WTC11 (cell line): ENCODE results near the gene FGF18. TPM values are rescaled to one million over a fixed set of nuclear protein-coding genes. Genes with fewer than 3 reads are reported as not detected.

Experiments
- CREM ChIP-seq: sonication (generic); formaldehyde crosslinking; IDR thresholded peaks from 2 replicates; pipeline ENCODE4 v1.8.1; 2022; ENCODE audit warnings: mild to moderate bottlenecking, missing genetic modification reagents, moderate library complexity
- EMX1 ChIP-seq: fragments of 250-450 bp; sonication (Bioruptor Pico); IDR thresholded peaks from 2 replicates; pipeline ENCODE4 v1.8.0; 2021; ENCODE audit warnings: mild to moderate bottlenecking
- FOXJ3 ChIP-seq: sonication (generic); formaldehyde crosslinking; IDR thresholded peaks from 2 replicates; pipeline ENCODE4 v1.9.0; 2021; ENCODE audit warnings: missing genetic modification reagents, mild to moderate bottlenecking, borderline replicate concordance
- FOXK1 ChIP-seq: sonication (generic); formaldehyde crosslinking; IDR thresholded peaks from 2 replicates; pipeline ENCODE4 v1.8.0; 2022; ENCODE audit warnings: mild to moderate bottlenecking, moderate library complexity, missing genetic modification reagents
- JAZF1 ChIP-seq: fragments of 250-450 bp; sonication (Bioruptor Pico); IDR thresholded peaks from 2 replicates; pipeline ENCODE4 v1.9.0; 2021; ENCODE audit warnings: moderate library complexity, mild to moderate bottlenecking, inconsistent platforms
- KAT7 ChIP-seq: sonication (generic); formaldehyde crosslinking; IDR thresholded peaks from 2 replicates; pipeline ENCODE4 v1.8.1; 2023; ENCODE audit warnings: missing genetic modification reagents, mild to moderate bottlenecking, borderline replicate concordance
- NFE2L1 ChIP-seq: sonication (generic); formaldehyde crosslinking; IDR thresholded peaks from 2 replicates; pipeline ENCODE4 v1.8.1; 2023; ENCODE audit warnings: missing genetic modification reagents
- NR2C2 ChIP-seq: sonication (generic); formaldehyde crosslinking; IDR thresholded peaks from 2 replicates; pipeline ENCODE4 v1.8.0; 2022; ENCODE audit warnings: mild to moderate bottlenecking, missing genetic modification reagents
- NR3C1 ChIP-seq: sonication (generic); formaldehyde crosslinking; conservative IDR thresholded peaks from 2 replicates; pipeline ENCODE4 v1.8.1; 2023; ENCODE audit warnings: low read depth, mild to moderate bottlenecking, missing genetic modification reagents
- RORB ChIP-seq: fragments of 250-450 bp; sonication (Bioruptor Pico); IDR thresholded peaks from 2 replicates; pipeline ENCODE4 v1.9.0; 2021; ENCODE audit warnings: mild to moderate bottlenecking
- SMAD4 ChIP-seq: sonication (generic); formaldehyde crosslinking; IDR thresholded peaks from 2 replicates; pipeline ENCODE4 v1.8.0; 2022; ENCODE audit warnings: mild to moderate bottlenecking, missing genetic modification reagents
- SOX15 ChIP-seq: fragments of 250-450 bp; sonication (Bioruptor Pico); IDR thresholded peaks from 2 replicates; pipeline ENCODE4 v1.9.0; 2021; ENCODE audit warnings: mild to moderate bottlenecking
- ZNF138 ChIP-seq: sonication (generic); formaldehyde crosslinking; conservative IDR thresholded peaks from 2 replicates; pipeline ENCODE4 v1.8.1; 2022; ENCODE audit warnings: mild to moderate bottlenecking, moderate library complexity, missing genetic modification reagents
- ZNF219 ChIP-seq: sonication (generic); formaldehyde crosslinking; IDR thresholded peaks from 2 replicates; pipeline ENCODE4 v1.8.0; 2023; ENCODE audit warnings: missing genetic modification reagents, mild to moderate bottlenecking, borderline replicate concordance
- ZNF232 ChIP-seq: sonication (generic); formaldehyde crosslinking; IDR thresholded peaks from 2 replicates; pipeline ENCODE4 v1.8.0; 2022; ENCODE audit warnings: mild to moderate bottlenecking, missing genetic modification reagents
- ZNF263 ChIP-seq: sonication (generic); formaldehyde crosslinking; IDR thresholded peaks from 2 replicates; pipeline ENCODE4 v1.8.1; 2022; ENCODE audit warnings: low read depth, mild to moderate bottlenecking, moderate library complexity, missing genetic modification reagents
- ZNF317 ChIP-seq: sonication (generic); formaldehyde crosslinking; IDR thresholded peaks from 2 replicates; pipeline ENCODE4 v1.8.1; 2023; ENCODE audit warnings: low read depth, mild to moderate bottlenecking, moderate library complexity, missing genetic modification reagents, borderline replicate concordance
- ZNF416 ChIP-seq: fragments of 250-450 bp; sonication (Bioruptor Pico); IDR thresholded peaks from 2 replicates; pipeline ENCODE4 v1.9.0; 2021; ENCODE audit warnings: mild to moderate bottlenecking, inconsistent platforms
- ZNF423 ChIP-seq: fragments of 250-450 bp; sonication (Bioruptor Pico); IDR thresholded peaks from 2 replicates; pipeline ENCODE4 v2.1.2; 2022; ENCODE audit warnings: mild to moderate bottlenecking, moderate library complexity
- ZNF671 ChIP-seq: fragments of 250-450 bp; sonication (Bioruptor Pico); IDR thresholded peaks from 2 replicates; pipeline ENCODE4 v1.8.0; 2021; ENCODE audit warnings: mild to moderate bottlenecking
- total RNA-seq: library from RNA; stranded (reverse); gene quantifications from 3 replicates; pipeline ENCODE4 v1.2.3, GENCODE V29; 2021
- TF ChIP-seq, protein P1 (sequence below): sonication (generic); formaldehyde crosslinking; IDR thresholded peaks from 2 replicates; pipeline ENCODE4 v1.8.1; 2023; ENCODE audit warnings: mild to moderate bottlenecking, missing genetic modification reagents, moderate library complexity
- TF ChIP-seq, protein P2 (sequence below): fragments of 250-450 bp; sonication (Bioruptor Pico); IDR thresholded peaks from 2 replicates; pipeline ENCODE4 v2.1.2; 2022; ENCODE audit warnings: mild to moderate bottlenecking, moderate library complexity
- TF ChIP-seq, protein P3 (sequence below): sonication (generic); formaldehyde crosslinking; IDR thresholded peaks from 2 replicates; pipeline ENCODE4 v1.8.1; 2022; ENCODE audit warnings: mild to moderate bottlenecking, missing genetic modification reagents, moderate library complexity, borderline replicate concordance
- TF ChIP-seq, protein P4 (sequence below): fragments of 250-450 bp; sonication (Bioruptor Pico); IDR thresholded peaks from 2 replicates; pipeline ENCODE4 v1.9.0; 2021; ENCODE audit warnings: moderate library complexity, mild to moderate bottlenecking, inconsistent platforms, borderline replicate concordance
- TF ChIP-seq, protein P5 (sequence below): fragments of 250-450 bp; sonication (Bioruptor Pico); IDR thresholded peaks from 2 replicates; pipeline ENCODE4 v1.9.0; 2021; ENCODE audit warnings: mild to moderate bottlenecking
- TF ChIP-seq, protein P6 (sequence below): sonication (generic); formaldehyde crosslinking; IDR thresholded peaks from 2 replicates; pipeline ENCODE4 v1.8.1; 2023; ENCODE audit warnings: mild to moderate bottlenecking, missing genetic modification reagents, borderline replicate concordance
- TF ChIP-seq, protein P7 (sequence below): sonication (generic); formaldehyde crosslinking; IDR thresholded peaks from 2 replicates; pipeline ENCODE4 v1.8.0; 2023; ENCODE audit warnings: mild to moderate bottlenecking, missing genetic modification reagents
- TF ChIP-seq, protein P8 (sequence below): sonication (generic); formaldehyde crosslinking; IDR thresholded peaks from 2 replicates; pipeline ENCODE4 v1.8.1; 2023; ENCODE audit warnings: mild to moderate bottlenecking, moderate library complexity, missing genetic modification reagents

The FGF18 gene
- total RNA-seq, 1 experiment from 2014 or later, result 0.72 TPM

DNA sequence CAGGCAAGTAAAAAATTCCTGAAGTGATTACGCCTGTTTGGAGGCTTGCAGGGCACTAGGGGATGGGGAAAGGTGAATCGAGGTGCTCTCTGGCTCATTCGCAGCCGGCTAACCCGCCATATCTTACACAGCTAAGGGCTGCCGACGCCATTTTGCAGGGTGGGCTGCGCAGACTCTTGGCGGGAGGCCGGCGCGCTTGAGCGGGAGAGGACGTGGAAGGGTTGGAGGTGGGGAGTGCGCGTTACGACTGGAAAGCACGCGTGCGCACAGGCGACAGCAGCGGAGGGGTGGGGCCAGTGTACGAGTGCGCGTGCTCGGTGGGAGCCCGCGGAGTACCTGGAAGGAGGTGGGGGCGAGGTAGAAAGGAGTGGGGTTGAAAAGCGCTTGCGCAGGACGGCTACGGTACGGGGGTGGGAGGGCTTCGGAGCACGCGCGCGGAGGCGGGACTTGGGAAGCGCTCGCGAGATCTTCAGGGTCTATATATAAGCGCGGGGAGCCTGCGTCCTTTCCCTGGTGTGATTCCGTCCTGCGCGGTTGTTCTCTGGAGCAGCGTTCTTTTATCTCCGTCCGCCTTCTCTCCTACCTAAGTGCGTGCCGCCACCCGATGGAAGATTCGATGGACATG, 32.0 kb upstream of the FGF18 start, which contains the start of gene NPM1 (continued):
- TF ChIP-seq ZNF138 (no peak), NR3C1 (CRISPR knock-in tag) (no peak), JAZF1 (CRISPR knock-in tag) (no peak), SMAD4 (CRISPR knock-in tag) (no peak), SOX15 (CRISPR knock-in tag) (no peak), ZNF317 (CRISPR knock-in tag) (no peak), ZNF232 (CRISPR knock-in tag) (peak; percentile 83; the same call in 1 of the 2 replicates), CREM (no peak), ZNF263 (CRISPR knock-in tag) (no peak), EMX1 (CRISPR knock-in tag) (no peak), RORB (CRISPR knock-in tag) (no peak), ZNF416 (no peak), NFE2L1 (CRISPR knock-in tag) (no peak), NR2C2 (no peak), FOXJ3 (no peak), ZNF423 (CRISPR knock-in tag) (no peak), KAT7 (no peak), ZNF219 (CRISPR knock-in tag) (no peak), FOXK1 (CRISPR knock-in tag) (peak; percentile 81), ZNF671 (CRISPR knock-in tag) (no peak)
- TF ChIP-seq, protein P1, sequence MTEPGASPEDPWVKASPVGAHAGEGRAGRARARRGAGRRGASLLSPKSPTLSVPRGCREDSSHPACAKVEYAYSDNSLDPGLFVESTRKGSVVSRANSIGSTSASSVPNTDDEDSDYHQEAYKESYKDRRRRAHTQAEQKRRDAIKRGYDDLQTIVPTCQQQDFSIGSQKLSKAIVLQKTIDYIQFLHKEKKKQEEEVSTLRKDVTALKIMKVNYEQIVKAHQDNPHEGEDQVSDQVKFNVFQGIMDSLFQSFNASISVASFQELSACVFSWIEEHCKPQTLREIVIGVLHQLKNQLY (CRISPR knock-in tag), result no peak
- TF ChIP-seq, protein P2, sequence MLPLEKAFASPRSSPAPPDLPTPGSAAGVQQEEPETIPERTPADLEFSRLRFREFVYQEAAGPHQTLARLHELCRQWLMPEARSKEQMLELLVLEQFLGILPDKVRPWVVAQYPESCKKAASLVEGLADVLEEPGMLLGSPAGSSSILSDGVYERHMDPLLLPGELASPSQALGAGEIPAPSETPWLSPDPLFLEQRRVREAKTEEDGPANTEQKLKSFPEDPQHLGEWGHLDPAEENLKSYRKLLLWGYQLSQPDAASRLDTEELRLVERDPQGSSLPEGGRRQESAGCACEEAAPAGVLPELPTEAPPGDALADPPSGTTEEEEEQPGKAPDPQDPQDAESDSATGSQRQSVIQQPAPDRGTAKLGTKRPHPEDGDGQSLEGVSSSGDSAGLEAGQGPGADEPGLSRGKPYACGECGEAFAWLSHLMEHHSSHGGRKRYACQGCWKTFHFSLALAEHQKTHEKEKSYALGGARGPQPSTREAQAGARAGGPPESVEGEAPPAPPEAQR (CRISPR knock-in tag), result no peak
- TF ChIP-seq, protein P3, sequence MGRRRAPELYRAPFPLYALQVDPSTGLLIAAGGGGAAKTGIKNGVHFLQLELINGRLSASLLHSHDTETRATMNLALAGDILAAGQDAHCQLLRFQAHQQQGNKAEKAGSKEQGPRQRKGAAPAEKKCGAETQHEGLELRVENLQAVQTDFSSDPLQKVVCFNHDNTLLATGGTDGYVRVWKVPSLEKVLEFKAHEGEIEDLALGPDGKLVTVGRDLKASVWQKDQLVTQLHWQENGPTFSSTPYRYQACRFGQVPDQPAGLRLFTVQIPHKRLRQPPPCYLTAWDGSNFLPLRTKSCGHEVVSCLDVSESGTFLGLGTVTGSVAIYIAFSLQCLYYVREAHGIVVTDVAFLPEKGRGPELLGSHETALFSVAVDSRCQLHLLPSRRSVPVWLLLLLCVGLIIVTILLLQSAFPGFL (CRISPR knock-in tag), result no peak
- TF ChIP-seq, protein P4, sequence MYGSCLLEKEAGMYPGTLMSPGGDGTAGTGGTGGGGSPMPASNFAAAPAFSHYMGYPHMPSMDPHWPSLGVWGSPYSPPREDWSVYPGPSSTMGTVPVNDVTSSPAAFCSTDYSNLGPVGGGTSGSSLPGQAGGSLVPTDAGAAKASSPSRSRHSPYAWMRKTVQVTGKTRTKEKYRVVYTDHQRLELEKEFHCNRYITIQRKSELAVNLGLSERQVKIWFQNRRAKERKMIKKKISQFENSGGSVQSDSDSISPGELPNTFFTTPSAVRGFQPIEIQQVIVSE (CRISPR knock-in tag), result no peak
- TF ChIP-seq, protein P5, sequence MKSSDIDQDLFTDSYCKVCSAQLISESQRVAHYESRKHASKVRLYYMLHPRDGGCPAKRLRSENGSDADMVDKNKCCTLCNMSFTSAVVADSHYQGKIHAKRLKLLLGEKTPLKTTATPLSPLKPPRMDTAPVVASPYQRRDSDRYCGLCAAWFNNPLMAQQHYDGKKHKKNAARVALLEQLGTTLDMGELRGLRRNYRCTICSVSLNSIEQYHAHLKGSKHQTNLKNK (CRISPR knock-in tag), result no peak; the same call in 1 of the 2 replicates
- TF ChIP-seq, protein P6, sequence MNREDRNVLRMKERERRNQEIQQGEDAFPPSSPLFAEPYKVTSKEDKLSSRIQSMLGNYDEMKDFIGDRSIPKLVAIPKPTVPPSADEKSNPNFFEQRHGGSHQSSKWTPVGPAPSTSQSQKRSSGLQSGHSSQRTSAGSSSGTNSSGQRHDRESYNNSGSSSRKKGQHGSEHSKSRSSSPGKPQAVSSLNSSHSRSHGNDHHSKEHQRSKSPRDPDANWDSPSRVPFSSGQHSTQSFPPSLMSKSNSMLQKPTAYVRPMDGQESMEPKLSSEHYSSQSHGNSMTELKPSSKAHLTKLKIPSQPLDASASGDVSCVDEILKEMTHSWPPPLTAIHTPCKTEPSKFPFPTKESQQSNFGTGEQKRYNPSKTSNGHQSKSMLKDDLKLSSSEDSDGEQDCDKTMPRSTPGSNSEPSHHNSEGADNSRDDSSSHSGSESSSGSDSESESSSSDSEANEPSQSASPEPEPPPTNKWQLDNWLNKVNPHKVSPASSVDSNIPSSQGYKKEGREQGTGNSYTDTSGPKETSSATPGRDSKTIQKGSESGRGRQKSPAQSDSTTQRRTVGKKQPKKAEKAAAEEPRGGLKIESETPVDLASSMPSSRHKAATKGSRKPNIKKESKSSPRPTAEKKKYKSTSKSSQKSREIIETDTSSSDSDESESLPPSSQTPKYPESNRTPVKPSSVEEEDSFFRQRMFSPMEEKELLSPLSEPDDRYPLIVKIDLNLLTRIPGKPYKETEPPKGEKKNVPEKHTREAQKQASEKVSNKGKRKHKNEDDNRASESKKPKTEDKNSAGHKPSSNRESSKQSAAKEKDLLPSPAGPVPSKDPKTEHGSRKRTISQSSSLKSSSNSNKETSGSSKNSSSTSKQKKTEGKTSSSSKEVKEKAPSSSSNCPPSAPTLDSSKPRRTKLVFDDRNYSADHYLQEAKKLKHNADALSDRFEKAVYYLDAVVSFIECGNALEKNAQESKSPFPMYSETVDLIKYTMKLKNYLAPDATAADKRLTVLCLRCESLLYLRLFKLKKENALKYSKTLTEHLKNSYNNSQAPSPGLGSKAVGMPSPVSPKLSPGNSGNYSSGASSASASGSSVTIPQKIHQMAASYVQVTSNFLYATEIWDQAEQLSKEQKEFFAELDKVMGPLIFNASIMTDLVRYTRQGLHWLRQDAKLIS (CRISPR knock-in tag), result 0 out of 2 replicates have a peak, but pooled peaks have one; percentile 17
- TF ChIP-seq, protein P7, sequence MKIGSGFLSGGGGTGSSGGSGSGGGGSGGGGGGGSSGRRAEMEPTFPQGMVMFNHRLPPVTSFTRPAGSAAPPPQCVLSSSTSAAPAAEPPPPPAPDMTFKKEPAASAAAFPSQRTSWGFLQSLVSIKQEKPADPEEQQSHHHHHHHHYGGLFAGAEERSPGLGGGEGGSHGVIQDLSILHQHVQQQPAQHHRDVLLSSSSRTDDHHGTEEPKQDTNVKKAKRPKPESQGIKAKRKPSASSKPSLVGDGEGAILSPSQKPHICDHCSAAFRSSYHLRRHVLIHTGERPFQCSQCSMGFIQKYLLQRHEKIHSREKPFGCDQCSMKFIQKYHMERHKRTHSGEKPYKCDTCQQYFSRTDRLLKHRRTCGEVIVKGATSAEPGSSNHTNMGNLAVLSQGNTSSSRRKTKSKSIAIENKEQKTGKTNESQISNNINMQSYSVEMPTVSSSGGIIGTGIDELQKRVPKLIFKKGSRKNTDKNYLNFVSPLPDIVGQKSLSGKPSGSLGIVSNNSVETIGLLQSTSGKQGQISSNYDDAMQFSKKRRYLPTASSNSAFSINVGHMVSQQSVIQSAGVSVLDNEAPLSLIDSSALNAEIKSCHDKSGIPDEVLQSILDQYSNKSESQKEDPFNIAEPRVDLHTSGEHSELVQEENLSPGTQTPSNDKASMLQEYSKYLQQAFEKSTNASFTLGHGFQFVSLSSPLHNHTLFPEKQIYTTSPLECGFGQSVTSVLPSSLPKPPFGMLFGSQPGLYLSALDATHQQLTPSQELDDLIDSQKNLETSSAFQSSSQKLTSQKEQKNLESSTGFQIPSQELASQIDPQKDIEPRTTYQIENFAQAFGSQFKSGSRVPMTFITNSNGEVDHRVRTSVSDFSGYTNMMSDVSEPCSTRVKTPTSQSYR, result no peak
- TF ChIP-seq, protein P8, sequence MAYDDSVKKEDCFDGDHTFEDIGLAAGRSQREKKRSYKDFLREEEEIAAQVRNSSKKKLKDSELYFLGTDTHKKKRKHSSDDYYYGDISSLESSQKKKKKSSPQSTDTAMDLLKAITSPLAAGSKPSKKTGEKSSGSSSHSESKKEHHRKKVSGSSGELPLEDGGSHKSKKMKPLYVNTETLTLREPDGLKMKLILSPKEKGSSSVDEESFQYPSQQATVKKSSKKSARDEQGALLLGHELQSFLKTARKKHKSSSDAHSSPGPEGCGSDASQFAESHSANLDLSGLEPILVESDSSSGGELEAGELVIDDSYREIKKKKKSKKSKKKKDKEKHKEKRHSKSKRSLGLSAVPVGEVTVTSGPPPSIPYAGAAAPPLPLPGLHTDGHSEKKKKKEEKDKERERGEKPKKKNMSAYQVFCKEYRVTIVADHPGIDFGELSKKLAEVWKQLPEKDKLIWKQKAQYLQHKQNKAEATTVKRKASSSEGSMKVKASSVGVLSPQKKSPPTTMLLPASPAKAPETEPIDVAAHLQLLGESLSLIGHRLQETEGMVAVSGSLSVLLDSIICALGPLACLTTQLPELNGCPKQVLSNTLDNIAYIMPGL (CRISPR knock-in tag), result peak; percentile 58; the same call in 1 of the 2 replicates
